HG02973 (cell line): ENCODE data around the gene CFAP74.

Experiments used
- ATAC-seq: cut with Tn5 transposase; IDR thresholded peaks from one replicate; pipeline ENCODE4 v1.9.1; 2021; ENCODE audit warnings: moderate library complexity; ENCODE audit not compliant: unreplicated experiment

Gene CFAP74

GRCh38 chr1:1901641-1902294 is 101.8 kb downstream of the CFAP74 start:
- ATAC-seq, result no peak

GRCh38 chr1:1900883-1901640 is 102.5 kb downstream of the CFAP74 start:
- no peak for ATAC-seq

GRCh38 chr1:1899967-1900327 is 103.6 kb downstream of the CFAP74 start:
- no peak for ATAC-seq

GRCh38 chr1:1899266-1899966 is 104.2 kb downstream of the CFAP74 start:
- no peak for ATAC-seq

GRCh38 chr1:1898246-1898933 is 105.2 kb downstream of the CFAP74 start:
- ATAC-seq, result no peak

GRCh38 chr1:1895456-1896336 is 107.9 kb downstream of the CFAP74 start:
- ATAC-seq, result no peak

GRCh38 chr1:1895060-1895418 is 108.5 kb downstream of the CFAP74 start:
- no peak for ATAC-seq

- no peak for ATAC-seq
Observed at GRCh38 chr1:1894354-1895059, 109.1 kb downstream of the CFAP74 start.

GRCh38 chr1:1893997-1894353 is 109.6 kb downstream of the CFAP74 start:
- no peak for ATAC-seq

GRCh38 chr1:1893291-1893985 is 110.1 kb downstream of the CFAP74 start:
- ATAC-seq, result no peak

GRCh38 chr1:1892763-1893120 is 110.8 kb downstream of the CFAP74 start:
- no peak for ATAC-seq

GRCh38 chr1:1892079-1892762 is 111.4 kb downstream of the CFAP74 start:
- no peak for ATAC-seq

GRCh38 chr1:1891349-1892078 is 112.1 kb downstream of the CFAP74 start:
- peak; percentile 3 for ATAC-seq

- ATAC-seq, result peak; percentile 66
Observed at GRCh38 chr1:1890506-1891348, 112.9 kb downstream of the CFAP74 start, which contains the start of gene GNB1. Gene GNB1, minus strand, starts transcription at chr1:1891087. Its CDS starts 65,634 bp downstream, at chr1:1825453.

GRCh38 chr1:1889847-1890505 is 113.6 kb downstream of the CFAP74 start:
- ATAC-seq, result peak; percentile 27

GRCh38 chr1:1889090-1889750 is 114.4 kb downstream of the CFAP74 start:
- no peak for ATAC-seq
